ENCODE measurements around the gene SERPINE3.

- TF ChIP-seq CTCF (IDR thresholded peaks at IDR 0.05) = no peak
- no peak for TF ChIP-seq POLR2A (IDR thresholded peaks at IDR 0.05)
- no peak for TF ChIP-seq POLR2AphosphoS5 (IDR thresholded peaks at IDR 0.05)
Observed at GRCh38 chr13:51341232-51341631, 1.7 kb downstream of the SERPINE3 start.

All from transverse colon (tissue), 4 donors.